SH-SY5Y (cell line): ENCODE measurements around the gene HCN2.

Experiments used
- GATA2 ChIP-seq: IDR thresholded peaks from 2 replicates; pipeline ENCODE4 v1.6.1; 2011; ENCODE audit warnings: mild to moderate bottlenecking, low read depth, low read length
- GATA3 ChIP-seq: IDR thresholded peaks from 2 replicates; pipeline ENCODE4 v1.6.1; 2011; ENCODE audit warnings: low read depth, mild to moderate bottlenecking, low read length, moderate library complexity

The HCN2 gene

DNA sequence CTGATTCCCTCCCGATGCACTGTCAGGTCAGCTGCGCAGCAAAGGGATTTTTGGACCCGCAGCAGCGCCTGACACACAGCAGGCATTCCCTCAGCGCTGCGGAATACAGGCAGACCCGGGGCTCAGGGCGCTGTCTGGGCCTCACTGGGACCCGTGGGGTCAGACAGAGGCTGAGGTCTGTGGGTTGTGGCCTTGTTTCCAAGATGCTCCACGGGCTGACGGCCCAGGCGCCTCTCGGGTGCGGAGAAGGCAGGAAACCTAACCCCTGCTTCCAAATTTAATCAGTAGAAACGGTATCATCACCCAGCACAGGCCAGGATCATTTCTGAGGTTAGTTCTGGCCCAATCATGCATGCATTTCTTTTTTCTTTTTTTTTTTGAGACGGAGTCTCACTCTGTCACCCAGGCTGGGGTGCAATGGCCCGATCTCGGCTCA, 74.0 kb downstream of the HCN2 start:
- TF ChIP-seq GATA3 (no peak), GATA2 (no peak)

DNA sequence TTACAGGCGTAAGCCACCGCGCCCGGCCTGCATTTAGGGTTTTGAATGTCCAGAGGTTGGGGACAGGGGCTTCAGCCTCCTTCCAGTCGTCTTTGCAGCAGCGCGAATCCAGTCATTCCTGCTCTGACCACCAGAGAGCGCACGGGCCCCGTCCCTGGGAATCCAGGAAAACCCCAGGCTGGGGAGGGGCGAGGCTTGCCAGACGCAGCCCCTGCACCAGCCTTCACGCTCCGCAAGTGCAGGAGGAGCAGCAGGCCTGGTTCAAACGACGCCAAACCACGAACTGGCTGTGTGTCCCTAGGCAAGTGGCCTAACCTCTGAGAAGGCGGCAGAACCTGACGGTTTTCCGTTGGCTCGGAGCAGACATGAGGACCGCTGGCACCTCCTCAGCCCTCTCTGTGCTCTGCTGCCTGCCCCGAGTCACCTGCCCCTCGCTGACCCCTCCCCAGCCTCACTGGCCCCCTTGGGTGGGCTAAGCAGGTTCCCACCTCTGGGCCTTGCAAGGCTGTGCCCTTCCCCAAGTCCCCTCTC, 75.3 kb downstream of the HCN2 start:
- TF ChIP-seq GATA3 = no peak
- TF ChIP-seq GATA2 = no peak
